SK-N-MC (cell line): Measurements from ENCODE around the gene NUP62.
A peak's percentile ranks its signal among the peaks of the same experiment; 100 is the strongest.

Experiments
- DNase-seq: peaks from one replicate; pipeline ENCODE4 v3.0.0-alpha.2; 2011; ENCODE audit warnings: low read depth, low spot score
- H3K27ac ChIP-seq: fragments of 200-600 bp; sonication (generic); 2 replicates; pipeline ENCODE4 v1.5.1; 2016; ENCODE audit warnings: mixed run types
- H3K36me3 ChIP-seq: fragments of 200-600 bp; sonication (generic); 2 replicates; pipeline ENCODE4 v1.6.1; 2017; ENCODE audit warnings: antibody characterized with exemption, low read length, mixed read lengths; ENCODE audit not compliant: insufficient read depth
- H3K4me3 ChIP-seq: fragments of 200-600 bp; sonication (generic); 2 replicates; pipeline ENCODE4 v1.5.1; 2016
- H3K9ac ChIP-seq: fragments of 200-600 bp; sonication (generic); 2 replicates; pipeline ENCODE4 v1.8.0; 2017; ENCODE audit warnings: mixed run types, mixed read lengths; ENCODE audit not compliant: insufficient read length
- H3K9me3 ChIP-seq: fragments of 200-600 bp; sonication (generic); 2 replicates; pipeline ENCODE4 v1.6.1; 2017; ENCODE audit warnings: low read depth, mild to moderate bottlenecking, antibody characterized with exemption, low read length, moderate library complexity, mixed read lengths
- EZH2 ChIP-seq: fragments of 200-600 bp; sonication (generic); IDR thresholded peaks from one replicate; pipeline ENCODE4 v1.6.1; 2017; ENCODE audit warnings: antibody characterized with exemption
- FOXP2 ChIP-seq: optimal IDR thresholded peaks from 2 replicates; pipeline ENCODE3; 2011; ENCODE audit warnings: mild to moderate bottlenecking, moderate library complexity; ENCODE audit not compliant: insufficient read depth; ENCODE audit errors: extremely low read length, control extremely low read depth
- POLR2AphosphoS5 ChIP-seq: IDR thresholded peaks from 2 replicates; pipeline ENCODE4 v1.6.1; 2012; ENCODE audit warnings: mild to moderate bottlenecking, low read depth, low read length, borderline replicate concordance

NUP62 gene

GRCh38 chr19:49872245-49873128 lies 56.8 kb downstream of the NUP62 start:
- Histone ChIP-seq H3K27ac (no peak overlapping the region), H3K36me3 (peaks cover 8% of the 10 kb centered on the region), H3K4me3 (no peak overlapping the region), H3K9ac (no peak overlapping the region), H3K9me3 (no peaks in the 10 kb centered on the region)
- DNase-seq: no peak
- no peak for TF ChIP-seq POLR2AphosphoS5
- TF ChIP-seq EZH2: no peak
- no peak for TF ChIP-seq FOXP2

- TF ChIP-seq POLR2AphosphoS5 (no peak), FOXP2 (no peak), EZH2 (no peak)
- Histone ChIP-seq H3K27ac (peak overlapping the region; percentile 31; the same call in 1 of the 2 replicates), H3K4me3 (no peak overlapping the region), H3K36me3 (peaks cover 8% of the 10 kb centered on the region), H3K9ac (no peak overlapping the region), H3K9me3 (no peaks in the 10 kb centered on the region)
- no peak for DNase-seq
Measured at GRCh38 chr19:49871349-49871985, 57.8 kb downstream of the NUP62 start.

GRCh38 chr19:49870309-49870901 lies 58.9 kb downstream of the NUP62 start:
- Histone ChIP-seq H3K27ac (no peak overlapping the region), H3K36me3 (peaks cover 8% of the 10 kb centered on the region), H3K4me3 (peak overlapping the region; percentile 78), H3K9ac (peak overlapping the region; percentile 66), H3K9me3 (no peaks in the 10 kb centered on the region)
- no peak for TF ChIP-seq EZH2
- no peak for TF ChIP-seq FOXP2
- TF ChIP-seq POLR2AphosphoS5: no peak
- no peak for DNase-seq

GRCh38 chr19:49869484-49870308 lies 59.6 kb downstream of the NUP62 start:
- peaks cover 13% of the 10 kb centered on the region for H3K36me3 ChIP-seq
- DNase-seq: peak; percentile 100
- H3K9me3 ChIP-seq: no peaks in the 10 kb centered on the region
- no peak overlapping the region for H3K27ac ChIP-seq
- H3K9ac ChIP-seq: peak overlapping the region; percentile 66
- H3K4me3 ChIP-seq: peak overlapping the region; percentile 78
- TF ChIP-seq POLR2AphosphoS5 (peak; percentile 83), FOXP2 (peak; percentile 23), EZH2 (no peak)

GRCh38 chr19:49869009-49869483 lies 60.3 kb downstream of the NUP62 start:
- H3K9ac ChIP-seq: no peak overlapping the region
- TF ChIP-seq POLR2AphosphoS5 (no peak), EZH2 (no peak), FOXP2 (no peak)
- no peak for DNase-seq
- no peaks in the 10 kb centered on the region for H3K9me3 ChIP-seq
- peak overlapping the region; percentile 75 for H3K4me3 ChIP-seq
- peak overlapping the region; percentile 82 for H3K27ac ChIP-seq
- peaks cover 19% of the 10 kb centered on the region for H3K36me3 ChIP-seq

GRCh38 chr19:49866933-49867782 lies 62.1 kb downstream of the NUP62 start, which contains the start of gene PNKP:
Gene PNKP (minus strand): TSS chr19:49867576. CDS start chr19:49867204, 372 bp downstream.
- TF ChIP-seq FOXP2 (no peak), EZH2 (no peak), POLR2AphosphoS5 (peak; percentile 70)
- H3K36me3 ChIP-seq: peaks cover 29% of the 10 kb centered on the region
- DNase-seq: peak; percentile 73

GRCh38 chr19:49864890-49865289 lies 64.4 kb downstream of the NUP62 start:
- Histone ChIP-seq H3K36me3 (peaks cover 42% of the 10 kb centered on the region), H3K27ac (no peak overlapping the region), H3K4me3 (peak overlapping the region; percentile 98; the same call in 1 of the 2 replicates), H3K9ac (no peak overlapping the region), H3K9me3 (no peaks in the 10 kb centered on the region)
- TF ChIP-seq FOXP2: no peak
- TF ChIP-seq EZH2: no peak
- no peak for TF ChIP-seq POLR2AphosphoS5
- DNase-seq: no peak

More at GRCh38 chr19:49866933-49867782, 62.1 kb downstream of the NUP62 start, which contains the start of gene PNKP:
- Histone ChIP-seq H3K27ac (peak within 1 kb of the TSS; percentile 89), H3K4me3 (peak within 1 kb of the TSS; percentile 98), H3K9me3 (no peaks in the 10 kb centered on the region), H3K9ac (peak within 1 kb of the TSS; percentile 77)
